ENCODE measurements around the gene HOXC6. TPM values are rescaled to one million over a fixed set of nuclear protein-coding genes. Genes with fewer than 3 reads are reported as not detected.

The HOXC6 gene
- total RNA-seq, 1 experiment from 2014 or later = 10.2 TPM

DNA sequence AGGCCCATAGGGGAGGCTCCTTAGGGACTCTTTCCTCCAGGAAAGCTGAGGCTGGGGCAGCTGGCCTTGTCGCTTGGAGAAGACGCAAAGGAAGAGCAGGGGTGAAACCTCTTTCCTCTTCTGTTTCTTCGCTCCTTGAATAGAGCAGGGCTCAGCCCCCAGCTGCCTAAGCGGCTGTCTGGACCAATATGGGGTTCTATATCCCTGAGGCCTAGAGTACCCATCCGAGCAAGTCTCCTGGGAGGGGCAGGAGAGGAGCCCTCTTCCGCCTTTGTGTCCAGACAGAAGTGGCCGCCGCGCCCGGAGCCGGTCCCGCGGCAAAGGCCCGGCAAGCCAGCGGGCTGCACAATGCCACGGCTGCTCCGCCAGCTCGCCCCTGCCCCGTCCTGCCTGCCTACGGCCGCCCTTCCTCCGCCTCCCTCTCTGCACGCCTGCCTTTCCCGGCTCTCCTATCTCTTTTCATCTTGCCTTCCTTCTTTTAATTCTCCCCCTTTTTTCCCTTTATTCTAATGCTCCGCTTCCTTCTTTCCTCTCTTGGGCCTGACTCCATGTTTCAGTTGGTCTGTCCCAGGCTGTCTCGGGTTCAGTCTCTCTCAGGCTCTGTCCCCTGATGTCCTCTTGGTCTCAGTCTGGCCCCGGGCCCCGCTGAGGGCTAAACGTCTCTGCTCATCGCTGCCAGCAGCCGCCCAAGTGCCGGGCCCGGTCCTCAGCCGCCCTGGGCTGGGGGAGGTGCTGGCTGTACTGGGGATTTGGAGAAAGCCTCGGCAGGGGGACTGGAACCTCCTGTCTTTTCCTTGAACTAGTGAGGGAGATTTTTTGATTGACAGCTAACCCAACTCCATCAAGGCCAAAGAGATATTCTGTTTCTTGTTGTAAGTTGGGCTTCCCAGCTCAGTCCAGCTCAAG, 30.8 kb upstream of the HOXC6 start:
- intact Hi-C loops (cut with micrococcal nuclease; ENCODE audit: unreplicated experiment) = no loop called here
- Mint-ChIP-seq H3K9me3 (ENCODE audit: unreplicated experiment) (no peaks in the 10 kb centered on the region), H3K4me1 (ENCODE audit: low read depth, unreplicated experiment) (no peaks in the 10 kb centered on the region), H3K36me3 (ENCODE audit: insufficient read depth, unreplicated experiment) (peaks cover 14% of the 10 kb centered on the region), H3K27ac (ENCODE audit: unreplicated experiment) (no peak overlapping the region), H3K4me3 (ENCODE audit: unreplicated experiment) (no peak overlapping the region), H3K27me3 (ENCODE audit: insufficient read depth, unreplicated experiment) (no peaks in the 10 kb centered on the region)
- ChIA-PET CTCF (interaction anchor here (1.4 kb wide), 1 partner anchor 19 kb away, joined by 3 read pairs; no protein-coding TSS in a partner anchor), POLR2A (no interaction called here)
- TF ChIP-seq, protein P1, sequence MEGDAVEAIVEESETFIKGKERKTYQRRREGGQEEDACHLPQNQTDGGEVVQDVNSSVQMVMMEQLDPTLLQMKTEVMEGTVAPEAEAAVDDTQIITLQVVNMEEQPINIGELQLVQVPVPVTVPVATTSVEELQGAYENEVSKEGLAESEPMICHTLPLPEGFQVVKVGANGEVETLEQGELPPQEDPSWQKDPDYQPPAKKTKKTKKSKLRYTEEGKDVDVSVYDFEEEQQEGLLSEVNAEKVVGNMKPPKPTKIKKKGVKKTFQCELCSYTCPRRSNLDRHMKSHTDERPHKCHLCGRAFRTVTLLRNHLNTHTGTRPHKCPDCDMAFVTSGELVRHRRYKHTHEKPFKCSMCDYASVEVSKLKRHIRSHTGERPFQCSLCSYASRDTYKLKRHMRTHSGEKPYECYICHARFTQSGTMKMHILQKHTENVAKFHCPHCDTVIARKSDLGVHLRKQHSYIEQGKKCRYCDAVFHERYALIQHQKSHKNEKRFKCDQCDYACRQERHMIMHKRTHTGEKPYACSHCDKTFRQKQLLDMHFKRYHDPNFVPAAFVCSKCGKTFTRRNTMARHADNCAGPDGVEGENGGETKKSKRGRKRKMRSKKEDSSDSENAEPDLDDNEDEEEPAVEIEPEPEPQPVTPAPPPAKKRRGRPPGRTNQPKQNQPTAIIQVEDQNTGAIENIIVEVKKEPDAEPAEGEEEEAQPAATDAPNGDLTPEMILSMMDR (IDR thresholded peaks at IDR 0.05; ENCODE audit: insufficient read depth in 1 of 2, low read depth in 1 of 2, low read length in 1 of 2, severe bottlenecking in 1 of 2, unreplicated experiment in 1 of 2) = no peak
- no TSS peak for BruUV-seq (replicated peaks)
- DNase-seq = no peak
- H3K9me3 ChIP-seq = no peaks in the 10 kb centered on the region
- H3K27me3 ChIP-seq (replicated peaks; ENCODE audit: control insufficient read depth, insufficient read depth, low read length) = no peaks in the 10 kb centered on the region
- peaks cover 6% of the 10 kb centered on the region for H3K4me1 ChIP-seq
- no peak overlapping the region for H3K4me3 ChIP-seq (ENCODE audit: low read depth, low read length)
- H3K36me3 ChIP-seq (ENCODE audit: control insufficient read depth, insufficient read depth, low read length) = no peaks in the 10 kb centered on the region

DNA sequence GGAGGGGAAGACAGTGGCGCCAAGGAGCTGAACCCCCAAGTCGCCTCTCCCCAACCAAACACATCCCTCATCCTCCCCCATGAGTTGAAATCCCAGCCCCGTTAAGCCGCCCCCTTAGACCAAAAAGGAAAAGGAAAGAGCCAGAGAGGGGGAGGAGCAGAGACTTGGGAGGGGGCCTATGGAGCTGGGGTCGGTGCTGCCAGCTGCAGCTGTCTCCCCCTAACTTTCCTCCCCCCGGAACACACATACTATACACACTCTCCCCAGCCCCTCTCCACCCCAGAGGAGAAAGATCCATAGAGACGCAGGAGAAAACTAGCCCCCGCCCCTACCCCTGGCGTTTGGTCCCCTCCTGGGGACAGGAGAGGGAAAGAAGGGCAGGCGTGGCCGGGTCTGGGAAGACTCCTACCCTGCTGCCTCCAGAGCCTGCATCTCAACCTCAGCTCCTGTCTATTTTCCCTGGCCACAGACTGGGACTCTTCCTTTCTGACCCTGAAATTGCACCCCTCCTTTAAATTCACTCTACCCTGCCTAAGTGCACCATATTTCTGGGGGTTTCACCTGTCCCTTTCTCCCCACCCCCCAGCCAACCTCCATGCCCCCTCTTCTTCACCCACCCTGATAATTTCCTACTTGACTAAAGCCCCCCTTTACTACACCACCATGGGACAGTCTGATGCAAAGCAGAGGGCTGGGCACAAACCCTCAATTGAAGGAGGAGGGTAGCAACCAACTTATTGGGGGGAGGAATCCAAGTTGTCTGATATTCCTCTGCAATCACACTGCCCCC, 29.9 kb upstream of the HOXC6 start:
- CTCF ChIA-PET = no interaction called here
- H3K4me3 Mint-ChIP-seq (ENCODE audit: unreplicated experiment) = no peak overlapping the region

DNA sequence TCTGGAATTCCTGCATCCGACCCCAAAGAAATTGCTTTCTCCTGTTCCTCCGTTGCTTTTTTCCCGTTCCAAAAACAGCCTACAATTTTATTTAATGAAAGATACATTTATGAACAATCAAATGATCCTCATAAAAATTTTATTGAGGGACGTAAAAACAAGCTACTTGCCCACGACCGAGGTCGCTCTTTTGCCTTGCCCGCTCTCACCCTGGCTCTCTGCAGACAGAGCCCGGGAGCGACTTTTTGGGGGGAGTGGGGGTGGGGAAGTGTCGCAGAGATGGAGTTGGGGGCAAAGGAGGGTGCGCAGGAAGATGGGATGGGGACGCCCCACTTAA, 29.4 kb upstream of the HOXC6 start:
- no TSS peak for BruUV-seq (replicated peaks)
- Mint-ChIP-seq H3K36me3 (ENCODE audit: insufficient read depth, unreplicated experiment) (peaks cover 7% of the 10 kb centered on the region), H3K4me3 (ENCODE audit: unreplicated experiment) (no peak overlapping the region), H3K27me3 (ENCODE audit: insufficient read depth, unreplicated experiment) (no peaks in the 10 kb centered on the region), H3K27ac (ENCODE audit: unreplicated experiment) (no peak overlapping the region), H3K9me3 (ENCODE audit: unreplicated experiment) (no peaks in the 10 kb centered on the region), H3K4me1 (ENCODE audit: low read depth, unreplicated experiment) (peaks cover 5% of the 10 kb centered on the region)
- intact Hi-C loops (cut with micrococcal nuclease; ENCODE audit: unreplicated experiment) = no loop called here
- Histone ChIP-seq H3K9me3 (no peaks in the 10 kb centered on the region), H3K4me1 (peaks cover 6% of the 10 kb centered on the region), H3K36me3 (ENCODE audit: control insufficient read depth, insufficient read depth, low read length) (no peaks in the 10 kb centered on the region), H3K27me3 (replicated peaks; ENCODE audit: control insufficient read depth, insufficient read depth, low read length) (no peaks in the 10 kb centered on the region), H3K4me3 (ENCODE audit: low read depth, low read length) (no peak overlapping the region)
- no peak for DNase-seq
- ChIA-PET CTCF (no interaction called here), POLR2A (no interaction called here)
- TF ChIP-seq, protein P1 (IDR thresholded peaks at IDR 0.05; ENCODE audit: insufficient read depth in 1 of 2, low read depth in 1 of 2, low read length in 1 of 2, severe bottlenecking in 1 of 2, unreplicated experiment in 1 of 2) = no peak

More for the DNA sequence above, 29.9 kb upstream of the HOXC6 start:
- no peaks in the 10 kb centered on the region for H3K27me3 ChIP-seq (replicated peaks; ENCODE audit: control insufficient read depth, insufficient read depth, low read length)
- DNase-seq = no peak
- H3K9me3 ChIP-seq = no peaks in the 10 kb centered on the region
- H3K9me3 Mint-ChIP-seq (ENCODE audit: unreplicated experiment) = no peaks in the 10 kb centered on the region
- H3K36me3 ChIP-seq (ENCODE audit: control insufficient read depth, insufficient read depth, low read length) = no peaks in the 10 kb centered on the region
- H3K27ac Mint-ChIP-seq (ENCODE audit: unreplicated experiment) = no peak overlapping the region
- H3K4me1 ChIP-seq = peaks cover 6% of the 10 kb centered on the region
- POLR2A ChIA-PET = no interaction called here
- intact Hi-C loops (cut with micrococcal nuclease; ENCODE audit: unreplicated experiment) = no loop called here
- H3K4me1 Mint-ChIP-seq (ENCODE audit: low read depth, unreplicated experiment) = no peaks in the 10 kb centered on the region
- H3K36me3 Mint-ChIP-seq (ENCODE audit: insufficient read depth, unreplicated experiment) = peaks cover 13% of the 10 kb centered on the region
- no peaks in the 10 kb centered on the region for H3K27me3 Mint-ChIP-seq (ENCODE audit: insufficient read depth, unreplicated experiment)
- no peak overlapping the region for H3K4me3 ChIP-seq (ENCODE audit: low read depth, low read length)
- BruUV-seq (replicated peaks) = no TSS peak
- TF ChIP-seq, protein P1 (IDR thresholded peaks at IDR 0.05; ENCODE audit: insufficient read depth in 1 of 2, low read depth in 1 of 2, low read length in 1 of 2, severe bottlenecking in 1 of 2, unreplicated experiment in 1 of 2) = no peak
